HT1080 (cell line): Measurements from ENCODE around the gene PLCH1. TPM values are rescaled to one million over a fixed set of nuclear protein-coding genes. Genes with fewer than 3 reads are reported as not detected.

Experiments used
- DNase-seq: peaks from one replicate; pipeline ENCODE4 v3.0.0-alpha.2; 2015; ENCODE audit warnings: low read depth
- small RNA-seq: library from RNA; depleted of rRNA; stranded (forward); fragments of <200 nt; gene quantifications from one replicate; pipeline ENCODE3, GENCODE V24; 2014
- total RNA-seq: library from RNA; depleted of rRNA; stranded (reverse); fragments of >200 nt; shearing (Covaris generic); gene quantifications from 2 replicates; pipeline ENCODE4 v1.2.3, GENCODE V29; 2014; rRNA removed

PLCH1 gene
- total RNA-seq, 1 experiment from 2014 or later, result 0.53 TPM

- peak; percentile 56 for DNase-seq
These were observed 391.9 kb downstream of the PLCH1 start for GRCh38 chr3:155352900-155353490.

GRCh38 chr3:155350571-155350970 lies 394.3 kb downstream of the PLCH1 start:
- no peak for DNase-seq

DNA sequence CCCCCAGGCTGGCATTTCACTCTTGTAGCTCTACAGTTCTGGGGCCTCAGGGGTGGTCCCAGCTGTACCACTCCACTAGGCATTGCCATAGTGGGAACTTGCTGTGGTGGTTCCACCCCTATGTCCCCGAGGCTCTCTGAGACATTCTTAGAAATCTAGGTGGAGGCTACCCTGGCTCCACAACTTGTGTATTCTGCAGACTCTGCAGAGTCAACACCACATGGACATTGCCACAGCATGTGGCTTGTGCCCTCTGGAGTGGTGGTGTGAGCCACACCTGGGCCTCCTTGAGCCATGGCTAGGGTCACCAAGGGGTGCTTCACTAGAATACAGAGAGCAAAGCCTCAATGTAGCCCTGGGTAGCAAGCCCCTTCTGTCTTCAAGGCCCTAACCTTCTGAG lies 397.0 kb downstream of the PLCH1 start:
- no peak for DNase-seq

GRCh38 chr3:155342344-155342743 lies 402.5 kb downstream of the PLCH1 start:
- DNase-seq, result no peak

DNA sequence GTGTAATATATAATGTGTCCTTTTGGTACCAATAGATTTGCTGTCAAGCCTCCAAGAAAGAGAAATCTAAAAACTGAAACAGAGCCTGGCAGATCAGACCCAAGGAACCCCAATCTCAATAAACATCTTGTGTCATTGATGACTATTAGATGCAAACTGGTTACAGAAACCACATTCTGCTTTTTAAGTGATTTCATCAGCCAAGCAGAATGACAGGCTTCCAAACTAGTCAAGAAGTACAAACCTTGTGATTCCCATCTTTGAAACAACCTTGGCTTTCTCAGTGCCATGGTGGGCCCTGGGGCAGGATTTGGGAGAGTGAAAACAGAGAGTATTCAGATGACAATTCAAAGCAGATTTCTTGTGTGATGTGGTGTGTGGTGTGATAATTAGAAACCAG lies 405.8 kb downstream of the PLCH1 start:
- DNase-seq, result no peak

DNA sequence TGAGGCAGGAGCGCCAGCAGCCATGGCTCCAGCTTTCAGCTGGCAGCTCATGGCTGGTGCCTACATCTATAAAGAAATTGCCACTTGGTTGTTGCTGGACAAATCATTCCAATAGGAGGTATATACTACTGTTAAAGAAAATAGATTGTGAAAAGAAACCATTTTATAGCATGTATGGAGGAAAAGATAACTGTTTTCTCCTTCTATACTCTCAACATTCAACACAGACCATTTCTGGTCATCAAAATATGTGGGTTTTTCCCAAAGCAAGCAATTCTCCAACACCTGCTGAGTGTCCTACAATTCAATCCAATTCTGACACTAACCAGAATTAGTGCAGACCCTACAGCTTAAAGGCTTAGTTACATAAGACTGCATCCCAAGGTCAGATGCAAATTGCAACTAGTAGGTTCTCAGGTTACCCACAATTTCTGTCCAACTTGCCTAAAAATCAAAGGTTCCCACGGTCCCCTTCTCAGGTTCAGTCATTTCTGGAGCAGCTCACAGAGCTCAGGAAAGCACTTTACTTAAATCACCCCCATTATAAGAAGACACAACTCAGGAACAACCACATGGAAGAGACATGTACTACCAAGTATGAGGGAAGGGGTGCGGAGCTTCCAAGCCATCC lies 409.0 kb downstream of the PLCH1 start:
- no peak for DNase-seq

- DNase-seq, result peak; percentile 71
These were observed 409.8 kb downstream of the PLCH1 start for GRCh38 chr3:155334914-155335723.

DNA sequence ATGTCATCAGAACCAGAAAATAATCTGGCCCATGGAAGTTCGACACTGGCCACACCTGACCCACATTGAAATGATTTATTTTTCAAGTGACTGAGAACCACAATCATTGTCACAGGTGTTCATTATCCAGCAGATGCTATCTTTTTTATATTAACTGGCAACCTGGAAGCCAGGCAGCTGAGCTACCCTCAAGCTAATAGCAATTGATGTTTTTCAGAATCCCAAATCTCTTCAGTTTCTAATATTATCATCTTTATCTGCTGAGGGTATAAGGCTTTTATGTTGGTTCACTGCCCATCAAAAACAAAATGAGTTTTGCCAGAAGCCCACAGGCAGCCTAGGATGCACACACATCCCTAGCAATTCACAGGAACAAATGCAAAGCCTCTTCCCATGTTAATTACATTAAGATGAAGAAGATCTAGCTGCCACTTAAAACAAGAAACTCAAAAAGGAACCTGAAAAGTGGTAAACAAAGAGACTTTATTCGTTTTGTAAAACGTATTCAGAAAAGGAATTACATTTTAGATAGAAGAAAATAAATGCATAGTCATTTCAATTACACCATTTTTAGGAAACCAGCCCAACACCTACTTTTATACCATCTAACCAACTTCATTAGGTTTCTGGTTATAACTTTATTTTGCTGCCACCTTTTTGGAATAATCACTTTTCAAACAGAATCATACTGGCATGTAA lies 410.5 kb downstream of the PLCH1 start:
- DNase-seq, result no peak

DNA sequence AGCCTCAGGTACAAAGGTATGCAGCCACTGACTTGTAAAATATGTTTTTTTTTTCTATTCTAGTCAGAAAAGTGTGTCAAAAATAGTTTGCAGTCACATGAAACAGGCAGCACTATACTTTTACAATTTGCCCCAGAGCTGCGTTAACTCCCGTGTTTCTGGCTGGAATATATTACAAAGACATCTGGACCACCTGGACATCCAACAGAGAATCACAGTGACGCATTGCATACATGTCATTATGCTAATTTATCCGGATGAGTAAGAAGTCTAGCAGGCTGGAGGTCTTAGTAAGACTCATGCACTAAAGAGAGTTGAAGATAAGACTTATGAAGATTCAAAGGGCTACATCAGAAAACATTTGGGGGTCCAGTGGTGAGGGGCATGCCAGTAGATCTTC lies 412.2 kb downstream of the PLCH1 start:
- peak; percentile 61 for DNase-seq

DNA sequence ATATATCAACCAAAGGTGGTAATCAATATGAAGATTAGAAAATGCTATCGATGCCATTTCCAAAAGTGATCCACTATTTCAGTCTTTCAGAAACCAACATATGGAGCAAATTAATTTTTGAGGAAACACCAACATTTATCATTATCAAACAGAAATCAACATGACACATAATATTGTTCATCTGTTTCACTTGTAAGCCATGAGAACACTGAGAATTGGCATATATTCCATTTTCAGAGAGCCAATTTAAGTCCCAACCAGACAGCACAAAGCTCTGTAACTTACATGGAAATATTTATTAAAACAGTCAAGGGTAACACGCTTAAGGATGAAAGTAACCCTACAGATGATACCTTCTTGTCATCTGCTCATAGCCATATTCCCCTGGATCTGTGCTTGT lies 413.8 kb downstream of the PLCH1 start:
- DNase-seq, result no peak

DNA sequence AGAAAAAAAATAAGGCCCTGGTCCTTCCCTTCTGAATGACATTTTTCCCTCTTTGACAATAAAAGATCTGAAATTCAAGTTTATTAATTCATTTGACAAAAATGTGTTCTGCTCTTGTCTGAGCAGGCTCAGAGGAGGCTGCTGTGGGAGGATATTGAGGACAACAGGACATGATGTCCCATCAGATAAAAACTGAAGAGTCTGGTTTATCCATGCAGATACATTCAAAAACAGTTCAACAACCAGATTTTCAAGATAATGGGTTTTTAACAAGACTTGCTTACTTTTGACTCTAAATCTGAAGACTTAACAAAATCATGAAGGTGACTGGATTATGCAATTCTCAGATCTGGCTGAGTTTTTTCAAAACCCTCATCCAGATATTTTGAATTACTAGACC lies 414.5 kb downstream of the PLCH1 start:
- no peak for DNase-seq

DNA sequence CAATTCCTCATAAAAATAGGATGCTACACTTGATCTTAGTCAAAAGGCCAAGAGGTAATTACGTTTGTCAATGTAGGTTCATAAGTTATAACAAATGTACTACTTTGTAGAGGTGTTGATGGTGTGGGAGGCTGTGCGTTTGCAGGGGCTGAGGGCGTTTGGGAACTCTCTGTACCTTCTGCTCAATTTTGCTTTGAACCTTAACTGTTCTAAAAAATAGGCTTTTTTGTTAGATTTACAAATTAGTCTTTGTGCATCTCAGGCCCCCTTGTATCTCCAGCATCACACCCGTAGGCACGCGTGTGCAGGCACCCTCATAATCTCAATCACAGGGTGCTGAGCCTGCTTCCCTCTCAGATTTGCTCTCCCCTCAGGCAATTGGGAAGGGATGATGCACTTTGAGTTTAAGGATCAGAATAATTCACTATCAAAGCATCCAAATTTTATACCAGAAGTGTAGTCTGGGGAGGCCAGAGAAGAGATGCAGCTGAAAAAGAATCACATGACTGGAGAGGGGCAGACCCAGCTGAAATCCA lies 415.3 kb downstream of the PLCH1 start:
- no peak for DNase-seq

DNA sequence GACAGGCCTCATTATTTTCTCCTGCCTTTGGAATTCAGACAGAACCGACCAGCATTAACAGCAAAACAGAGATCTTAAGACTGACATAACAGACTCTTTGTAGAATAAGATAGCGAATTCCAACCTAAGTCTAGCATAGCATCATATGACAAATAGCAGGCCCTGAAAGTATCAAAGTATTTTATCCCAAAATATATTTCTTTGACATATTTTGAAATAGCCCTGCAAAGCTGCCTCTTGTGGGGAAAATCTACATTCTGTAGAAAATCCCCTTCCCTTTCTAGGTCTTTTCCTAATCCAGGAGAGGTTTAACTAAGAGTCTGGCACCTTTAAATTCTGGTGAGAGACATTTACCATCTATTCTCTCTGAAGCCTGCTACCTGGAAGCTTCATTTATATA lies 417.0 kb downstream of the PLCH1 start:
- DNase-seq, result no peak

DNA sequence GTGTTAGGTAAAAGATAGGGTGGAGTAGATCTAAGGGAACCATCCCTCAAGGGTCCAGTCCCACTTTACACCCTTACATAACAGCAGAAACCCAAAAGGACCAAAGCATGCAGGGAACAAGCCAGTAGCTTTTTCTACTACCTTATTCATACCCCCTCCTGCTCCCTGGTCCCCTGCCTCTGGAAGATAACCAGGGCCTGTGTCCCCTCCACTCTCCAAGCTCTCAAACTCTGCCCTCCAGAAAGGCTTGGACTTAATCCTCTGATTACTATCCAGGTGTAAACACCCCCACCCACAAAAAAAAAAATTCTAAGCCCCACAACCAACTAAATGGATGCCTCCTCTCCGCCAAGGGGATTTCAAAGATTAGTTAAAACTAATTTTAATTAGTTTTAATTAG lies 417.4 kb downstream of the PLCH1 start:
- no peak for DNase-seq

GRCh38 chr3:155326901-155327300 lies 418.0 kb downstream of the PLCH1 start:
- no peak for DNase-seq

- no peak for DNase-seq
These were observed 418.6 kb downstream of the PLCH1 start for GRCh38 chr3:155326244-155326643.

Small RNA genes within 50 kb of the gene (small RNA-seq; reads per million reads assigned to genes)
- not detected for gene AC108729.3
- not detected for gene RN7SL715P

Other genes with a start within 250 kb of the PLCH1 start
- gene C3orf33, start 61.2 kb upstream of the PLCH1 start, total RNA-seq, result 3.1 and 3.8 TPM in 2 replicates
- gene SLC33A1, start 109.4 kb upstream of the PLCH1 start, total RNA-seq, result 34.1 and 36.3 TPM in 2 replicates
- gene GMPS, start 125.6 kb upstream of the PLCH1 start, total RNA-seq, result 68.1 and 75.3 TPM in 2 replicates